ENCODE data around the gene BOLA1.

Gene BOLA1

DNA sequence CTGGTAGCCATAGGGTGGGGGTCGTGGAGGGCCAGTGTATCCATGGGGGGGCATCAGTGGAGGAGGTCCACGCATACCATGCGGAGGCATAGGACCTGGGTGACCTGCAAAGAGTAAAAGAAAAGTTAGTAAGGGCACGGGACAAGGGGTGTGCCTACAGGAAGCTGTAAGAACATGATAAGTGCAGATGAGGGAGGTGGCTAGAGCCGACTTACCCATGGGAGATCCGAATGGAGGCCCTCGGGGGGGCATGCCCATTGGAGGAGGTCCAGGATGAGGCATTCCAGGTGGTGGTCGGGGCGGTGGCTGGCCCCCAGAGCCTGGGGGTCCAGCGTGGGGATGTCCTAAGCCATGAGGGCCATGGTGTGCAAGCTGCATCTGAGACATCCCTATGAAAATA, 24.3 kb downstream of the BOLA1 start:
- TF ChIP-seq TEAD4 (IDR thresholded peaks at IDR 0.05) (no peak), RAD21 (IDR thresholded peaks at IDR 0.05; ENCODE audit: low read depth) (no peak), CREB1 (IDR thresholded peaks at IDR 0.05; ENCODE audit: low read depth) (no peak), USF1 (IDR thresholded peaks at IDR 0.05) (no peak), FOXM1 (IDR thresholded peaks at IDR 0.05; ENCODE audit: borderline replicate concordance, low read depth) (no peak), ZBTB7A (IDR thresholded peaks at IDR 0.05; ENCODE audit: low read depth) (no peak), CEBPB (IDR thresholded peaks at IDR 0.05) (no peak), TAF1 (IDR thresholded peaks at IDR 0.05; ENCODE audit: low read depth) (no peak)
- TF ChIP-seq, protein P1, sequence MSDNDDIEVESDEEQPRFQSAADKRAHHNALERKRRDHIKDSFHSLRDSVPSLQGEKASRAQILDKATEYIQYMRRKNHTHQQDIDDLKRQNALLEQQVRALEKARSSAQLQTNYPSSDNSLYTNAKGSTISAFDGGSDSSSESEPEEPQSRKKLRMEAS (IDR thresholded peaks at IDR 0.05): no peak

DNA sequence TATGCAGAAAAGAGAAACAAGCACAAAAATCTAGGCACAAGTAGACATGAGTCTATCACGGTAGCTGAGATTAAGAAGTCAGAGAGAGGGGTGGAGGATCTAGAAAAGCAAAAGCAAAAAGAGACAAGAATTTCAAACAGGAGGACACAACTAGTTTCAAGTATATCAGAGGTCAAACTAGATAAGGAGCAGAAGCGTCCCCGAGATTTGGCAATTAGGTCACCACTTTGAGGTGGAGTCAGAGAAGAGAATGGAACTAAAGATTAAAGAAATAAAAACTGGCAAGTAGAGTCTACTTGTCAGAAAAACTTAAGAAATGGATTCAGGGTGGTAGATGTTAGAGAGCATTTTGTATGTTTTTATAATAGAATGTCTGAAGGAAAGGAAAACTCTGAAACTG, 26.0 kb downstream of the BOLA1 start:
- TF ChIP-seq EP300 (IDR thresholded peaks at IDR 0.05; ENCODE audit: borderline replicate concordance): no peak
- TF ChIP-seq RAD21 (IDR thresholded peaks at IDR 0.05; ENCODE audit: low read depth): no peak
- TF ChIP-seq CREB1 (IDR thresholded peaks at IDR 0.05; ENCODE audit: low read depth): no peak
- TF ChIP-seq NFIC (IDR thresholded peaks at IDR 0.05): no peak
- no peak for TF ChIP-seq TAF1 (IDR thresholded peaks at IDR 0.05; ENCODE audit: low read depth)
- TF ChIP-seq REST (IDR thresholded peaks at IDR 0.05; ENCODE audit: low read depth): no peak
- TF ChIP-seq TCF12 (IDR thresholded peaks at IDR 0.05; ENCODE audit: low read depth): no peak
- TF ChIP-seq USF1 (IDR thresholded peaks at IDR 0.05): no peak
- TF ChIP-seq EGR1 (IDR thresholded peaks at IDR 0.05): no peak
- TF ChIP-seq FOXM1 (IDR thresholded peaks at IDR 0.05; ENCODE audit: borderline replicate concordance, low read depth): no peak
- no peak for TF ChIP-seq TEAD4 (IDR thresholded peaks at IDR 0.05)
- TF ChIP-seq, protein P1 (IDR thresholded peaks at IDR 0.05): no peak

- no peak for TF ChIP-seq FOXM1 (IDR thresholded peaks at IDR 0.05; ENCODE audit: borderline replicate concordance, low read depth)
- TF ChIP-seq TAF1 (IDR thresholded peaks at IDR 0.05; ENCODE audit: low read depth): no peak
- TF ChIP-seq USF1 (IDR thresholded peaks at IDR 0.05): no peak
These were observed 26.4 kb downstream of the BOLA1 start for GRCh38 chr1:149925751-149926150.

GRCh38 chr1:149926296-149926695, 26.9 kb downstream of the BOLA1 start:
- no peak for TF ChIP-seq REST (IDR thresholded peaks at IDR 0.05; ENCODE audit: low read depth)
- no peak for TF ChIP-seq TEAD4 (IDR thresholded peaks at IDR 0.05)
- no peak for TF ChIP-seq RAD21 (IDR thresholded peaks at IDR 0.05; ENCODE audit: low read depth)
- TF ChIP-seq USF1 (IDR thresholded peaks at IDR 0.05): no peak
- no peak for TF ChIP-seq EGR1 (IDR thresholded peaks at IDR 0.05)

GRCh38 chr1:149927056-149927562, 27.7 kb downstream of the BOLA1 start:
- no peak for TF ChIP-seq TAF1 (IDR thresholded peaks at IDR 0.05; ENCODE audit: low read depth)
- no peak for TF ChIP-seq ZBTB7A (IDR thresholded peaks at IDR 0.05; ENCODE audit: low read depth)
- no peak for TF ChIP-seq USF1 (IDR thresholded peaks at IDR 0.05)
- TF ChIP-seq YY1 (IDR thresholded peaks at IDR 0.05; ENCODE audit: low read depth): no peak
- no peak for TF ChIP-seq NFIC (IDR thresholded peaks at IDR 0.05)
- TF ChIP-seq, protein P1 (IDR thresholded peaks at IDR 0.05): no peak
- no peak for TF ChIP-seq CEBPB (IDR thresholded peaks at IDR 0.05)
- TF ChIP-seq TEAD4 (IDR thresholded peaks at IDR 0.05): no peak
- no peak for TF ChIP-seq REST (IDR thresholded peaks at IDR 0.05; ENCODE audit: low read depth)
